Stimulated activated CD8-positive, alpha-beta memory T cell treated with anti-CD3 and anti-CD28 coated beads, Interleukin-12 subunit alpha, Interleukin-12 subunit beta, amount 100 ng/mL, for 24 hours (primary cell): ENCODE results near the gene FAM117B.

Source experiments
- DNase-seq: peaks from one replicate; pipeline ENCODE4 v3.0.0-alpha.2; 2020; ENCODE audit errors: extremely low read depth

The FAM117B gene

GRCh38 chr2:202814226-202814625 lies 179.5 kb downstream of the FAM117B start:
- no peak for DNase-seq

- no peak for DNase-seq
These were observed 181.0 kb downstream of the FAM117B start for GRCh38 chr2:202815548-202816360.

- DNase-seq, result no peak
These were observed 183.0 kb downstream of the FAM117B start for GRCh38 chr2:202817771-202818170.

- DNase-seq, result no peak
These were observed 183.6 kb downstream of the FAM117B start for GRCh38 chr2:202818321-202818720.
